ENCODE data around the gene PSMB10. TPM values are rescaled to one million over a fixed set of nuclear protein-coding genes. Genes with fewer than 3 reads are reported as not detected.
A peak's percentile ranks its signal among the peaks of the same experiment; 100 is the strongest.

Gene PSMB10
- polyA plus RNA-seq, 1 experiment, result 18.1 TPM

GRCh38 chr16:67930191-67930590 is 6.5 kb downstream of the PSMB10 start:
- ChIA-PET POLR2A (no interaction called here), CTCF (interaction anchor here (0.6 to 3.5 kb wide), 6 partner anchors 35 to 258 kb away, joined by 3 to 23 read pairs (median 3); partner anchors contain the start of gene PSKH1)
- TF ChIP-seq CTCF (IDR thresholded peaks at IDR 0.05; ENCODE audit: low read depth, low read length), result no peak
- Histone ChIP-seq H3K4me3 (ENCODE audit: low read depth, low read length) (no peak overlapping the region), H3K27me3 (ENCODE audit: control insufficient read depth, insufficient read depth, low read length) (no peaks in the 10 kb centered on the region), H3K9me3 (ENCODE audit: control insufficient read depth, insufficient read depth, low read length) (no peaks in the 10 kb centered on the region), H3K27ac (ENCODE audit: low read depth, low read length) (no peak overlapping the region)
- DNase-seq (ENCODE audit: low read depth, low spot score), result no peak

GRCh38 chr16:67928561-67929364 is 7.9 kb downstream of the PSMB10 start:
- Histone ChIP-seq H3K4me3 (ENCODE audit: low read depth, low read length) (no peak overlapping the region), H3K9me3 (ENCODE audit: control insufficient read depth, insufficient read depth, low read length) (no peaks in the 10 kb centered on the region), H3K27me3 (ENCODE audit: control insufficient read depth, insufficient read depth, low read length) (no peaks in the 10 kb centered on the region), H3K27ac (ENCODE audit: low read depth, low read length) (no peak overlapping the region)
- ChIA-PET POLR2A (no interaction called here), CTCF (interaction anchor here (0.7 to 3.5 kb wide), 5 partner anchors 45 to 113 kb away, joined by 3 to 23 read pairs (median 3); partner anchors contain the start of gene NRN1L)
- no peak for DNase-seq (ENCODE audit: low read depth, low spot score)
- peak; percentile 90 for TF ChIP-seq CTCF (IDR thresholded peaks at IDR 0.05; ENCODE audit: low read depth, low read length)

GRCh38 chr16:67928147-67928546 is 8.5 kb downstream of the PSMB10 start:
- no peak for DNase-seq (ENCODE audit: low read depth, low spot score)
- Histone ChIP-seq H3K27me3 (ENCODE audit: control insufficient read depth, insufficient read depth, low read length) (no peaks in the 10 kb centered on the region), H3K9me3 (ENCODE audit: control insufficient read depth, insufficient read depth, low read length) (no peaks in the 10 kb centered on the region), H3K27ac (ENCODE audit: low read depth, low read length) (no peak overlapping the region), H3K4me3 (ENCODE audit: low read depth, low read length) (no peak overlapping the region)
- no peak for TF ChIP-seq CTCF (IDR thresholded peaks at IDR 0.05; ENCODE audit: low read depth, low read length)
- ChIA-PET CTCF (interaction anchor here (0.8 to 3.5 kb wide), 4 partner anchors 45 to 112 kb away, joined by 3 to 23 read pairs (median 8); partner anchors contain the start of gene NRN1L), POLR2A (no interaction called here)

GRCh38 chr16:67927131-67927941 is 9.3 kb downstream of the PSMB10 start:
- ChIA-PET POLR2A (no interaction called here), CTCF (interaction anchor here (1.5 to 2.6 kb wide), 2 partner anchors 44 to 406 kb away, joined by 6 to 14 read pairs; partner anchors contain the start of gene NRN1L)
- TF ChIP-seq CTCF (IDR thresholded peaks at IDR 0.05; ENCODE audit: low read depth, low read length), result no peak
- Histone ChIP-seq H3K27me3 (ENCODE audit: control insufficient read depth, insufficient read depth, low read length) (no peaks in the 10 kb centered on the region), H3K9me3 (ENCODE audit: control insufficient read depth, insufficient read depth, low read length) (no peaks in the 10 kb centered on the region), H3K27ac (ENCODE audit: low read depth, low read length) (no peak overlapping the region), H3K4me3 (ENCODE audit: low read depth, low read length) (no peak overlapping the region)
- DNase-seq (ENCODE audit: low read depth, low spot score), result no peak
